Coronary artery (tissue), 2 donors: ENCODE data around the gene NOXO1.
"Not testable (repeated sequence)": the region's sequence is repeated elsewhere in the genome, so short reads cannot be mapped to it uniquely, and the experiment has no call there.

ENCODE experiments used
- DNase-seq: peaks from one replicate; pipeline ENCODE4 v3.0.0-alpha.2; 2017; ENCODE audit warnings: low spot score
- H3K27ac ChIP-seq, 2 donors: fragments of 200-600 bp; sonication (generic); one replicate each; pipeline ENCODE4 v1.5.1; 2016 to 2019
- H3K4me3 ChIP-seq: fragments of 200-600 bp; sonication (generic); 2 replicates; pipeline ENCODE4 v1.5.1; 2016; ENCODE audit warnings: mild to moderate bottlenecking, moderate library complexity
- TF ChIP-seq, protein P1 (sequence below): fragments of 200-600 bp; sonication (generic); IDR thresholded peaks from one replicate; pipeline ENCODE4 v1.5.1; 2019; ENCODE audit warnings: antibody characterized with exemption

Gene NOXO1

DNA sequence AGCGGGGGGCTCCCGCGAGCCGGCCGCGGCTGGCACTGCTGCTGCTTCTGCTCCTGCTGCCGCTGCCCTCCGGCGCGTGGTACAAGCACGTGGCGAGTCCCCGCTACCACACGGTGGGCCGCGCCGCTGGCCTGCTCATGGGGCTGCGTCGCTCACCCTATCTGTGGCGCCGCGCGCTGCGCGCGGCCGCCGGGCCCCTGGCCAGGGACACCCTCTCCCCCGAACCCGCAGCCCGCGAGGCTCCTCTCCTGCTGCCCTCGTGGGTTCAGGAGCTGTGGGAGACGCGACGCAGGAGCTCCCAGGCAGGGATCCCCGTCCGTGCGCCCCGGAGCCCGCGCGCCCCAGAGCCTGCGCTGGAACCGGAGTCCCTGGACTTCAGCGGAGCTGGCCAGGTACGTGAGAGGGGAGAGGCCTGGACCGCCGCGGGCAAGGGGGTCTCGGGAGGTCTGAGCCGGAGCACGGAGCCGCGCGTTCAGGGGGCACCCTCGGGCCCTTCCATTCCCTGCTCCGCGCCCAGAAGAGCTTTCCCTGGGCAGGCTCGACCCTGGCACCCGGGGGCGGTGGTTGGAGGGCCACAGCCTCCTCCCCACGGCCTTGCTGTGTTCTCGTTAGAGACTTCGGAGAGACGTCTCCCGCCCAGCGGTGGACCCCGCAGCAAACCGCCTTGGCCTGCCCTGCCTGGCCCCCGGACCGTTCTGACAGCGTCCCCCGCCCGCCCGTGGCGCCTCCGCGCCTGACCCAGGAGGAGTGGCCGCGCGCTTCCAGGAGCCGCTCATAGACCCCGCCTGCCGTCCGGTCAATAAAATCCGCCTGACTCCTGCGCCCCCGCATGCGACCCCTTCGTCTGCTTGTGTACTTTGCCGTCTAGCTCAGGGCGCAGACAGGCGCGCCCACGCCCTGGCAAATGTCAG lies 38.9 kb upstream of the NOXO1 start:
- Histone ChIP-seq H3K4me3 (peak overlapping the region; percentile 38), H3K27ac (no peak overlapping the region)
- TF ChIP-seq, protein P1, sequence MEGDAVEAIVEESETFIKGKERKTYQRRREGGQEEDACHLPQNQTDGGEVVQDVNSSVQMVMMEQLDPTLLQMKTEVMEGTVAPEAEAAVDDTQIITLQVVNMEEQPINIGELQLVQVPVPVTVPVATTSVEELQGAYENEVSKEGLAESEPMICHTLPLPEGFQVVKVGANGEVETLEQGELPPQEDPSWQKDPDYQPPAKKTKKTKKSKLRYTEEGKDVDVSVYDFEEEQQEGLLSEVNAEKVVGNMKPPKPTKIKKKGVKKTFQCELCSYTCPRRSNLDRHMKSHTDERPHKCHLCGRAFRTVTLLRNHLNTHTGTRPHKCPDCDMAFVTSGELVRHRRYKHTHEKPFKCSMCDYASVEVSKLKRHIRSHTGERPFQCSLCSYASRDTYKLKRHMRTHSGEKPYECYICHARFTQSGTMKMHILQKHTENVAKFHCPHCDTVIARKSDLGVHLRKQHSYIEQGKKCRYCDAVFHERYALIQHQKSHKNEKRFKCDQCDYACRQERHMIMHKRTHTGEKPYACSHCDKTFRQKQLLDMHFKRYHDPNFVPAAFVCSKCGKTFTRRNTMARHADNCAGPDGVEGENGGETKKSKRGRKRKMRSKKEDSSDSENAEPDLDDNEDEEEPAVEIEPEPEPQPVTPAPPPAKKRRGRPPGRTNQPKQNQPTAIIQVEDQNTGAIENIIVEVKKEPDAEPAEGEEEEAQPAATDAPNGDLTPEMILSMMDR = no peak
- no peak for DNase-seq

DNA sequence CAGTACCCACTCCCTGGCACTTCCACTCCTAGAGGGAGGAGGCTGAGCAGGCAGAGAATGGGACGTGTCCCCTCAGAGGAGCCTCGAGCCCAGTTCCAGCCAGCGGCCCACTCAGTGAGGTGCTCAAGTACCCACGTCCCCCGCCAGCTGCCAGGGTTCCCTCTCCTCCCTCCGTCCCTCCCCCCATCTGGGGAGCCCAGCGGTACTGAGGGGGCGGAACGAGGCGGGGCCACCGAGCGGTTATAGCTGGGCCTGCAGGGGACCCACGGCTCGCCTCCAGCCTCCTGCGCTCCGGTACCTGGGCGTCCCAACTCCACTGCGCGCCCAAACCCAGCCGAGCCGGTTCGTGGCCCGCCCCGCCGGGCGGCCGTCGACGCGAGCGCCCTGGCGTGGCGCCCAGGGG lies 38.2 kb upstream of the NOXO1 start, which contains the start of gene NPW:
Gene NPW (plus strand): TSS at position 268 of the 403 bp plus-strand sequence.
- DNase-seq = no peak
- TF ChIP-seq, protein P1 = no peak
- Histone ChIP-seq H3K27ac (no peak within 1 kb of the TSS), H3K4me3 (peak within 1 kb of the TSS; percentile 38)

DNA sequence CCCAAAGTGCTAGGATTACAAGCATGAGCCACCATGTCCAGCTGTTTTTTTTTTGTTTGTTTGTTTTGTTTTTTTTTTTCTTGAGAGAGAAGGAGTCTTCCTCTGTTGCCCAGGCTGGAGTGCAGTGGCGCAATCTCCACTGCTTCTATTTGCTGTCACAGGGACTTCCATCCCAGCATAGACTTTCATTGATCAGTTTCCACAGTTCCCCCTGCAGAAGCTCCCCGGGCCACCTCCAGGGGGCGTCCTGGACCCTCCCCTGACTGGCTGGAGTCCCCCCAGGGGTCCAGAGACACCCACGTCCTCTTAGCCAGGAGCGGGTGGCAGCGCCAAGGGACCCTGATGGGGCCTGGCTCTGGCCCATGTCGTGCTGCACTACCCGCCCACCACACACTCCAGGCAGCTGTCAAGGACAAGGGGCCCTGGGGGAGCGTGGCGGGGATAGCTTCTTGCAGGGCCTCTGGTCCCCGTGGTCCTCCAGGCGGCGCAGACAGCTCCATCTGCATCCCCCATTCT lies 35.2 kb upstream of the NOXO1 start:
- Histone ChIP-seq H3K4me3 (no peak overlapping the region), H3K27ac (no peak overlapping the region)
- TF ChIP-seq, protein P1 = no peak
- no peak for DNase-seq

DNA sequence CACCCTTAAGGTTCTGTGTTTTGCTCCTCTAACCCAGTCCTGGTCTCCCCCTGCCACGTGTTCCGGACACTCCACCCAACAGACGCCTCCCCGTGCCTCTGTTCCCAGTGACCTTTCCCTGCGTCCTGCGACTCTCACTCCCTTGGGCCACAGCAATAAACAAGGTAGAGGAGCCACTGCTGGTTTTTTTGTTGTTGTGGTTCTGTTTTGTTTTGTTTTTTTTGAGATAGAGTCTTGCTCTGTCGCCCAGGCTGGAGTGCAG lies 34.6 kb upstream of the NOXO1 start:
- TF ChIP-seq, protein P1 = no peak
- Histone ChIP-seq H3K27ac (no peak overlapping the region), H3K4me3 (no peak overlapping the region)
- no peak for DNase-seq

DNA sequence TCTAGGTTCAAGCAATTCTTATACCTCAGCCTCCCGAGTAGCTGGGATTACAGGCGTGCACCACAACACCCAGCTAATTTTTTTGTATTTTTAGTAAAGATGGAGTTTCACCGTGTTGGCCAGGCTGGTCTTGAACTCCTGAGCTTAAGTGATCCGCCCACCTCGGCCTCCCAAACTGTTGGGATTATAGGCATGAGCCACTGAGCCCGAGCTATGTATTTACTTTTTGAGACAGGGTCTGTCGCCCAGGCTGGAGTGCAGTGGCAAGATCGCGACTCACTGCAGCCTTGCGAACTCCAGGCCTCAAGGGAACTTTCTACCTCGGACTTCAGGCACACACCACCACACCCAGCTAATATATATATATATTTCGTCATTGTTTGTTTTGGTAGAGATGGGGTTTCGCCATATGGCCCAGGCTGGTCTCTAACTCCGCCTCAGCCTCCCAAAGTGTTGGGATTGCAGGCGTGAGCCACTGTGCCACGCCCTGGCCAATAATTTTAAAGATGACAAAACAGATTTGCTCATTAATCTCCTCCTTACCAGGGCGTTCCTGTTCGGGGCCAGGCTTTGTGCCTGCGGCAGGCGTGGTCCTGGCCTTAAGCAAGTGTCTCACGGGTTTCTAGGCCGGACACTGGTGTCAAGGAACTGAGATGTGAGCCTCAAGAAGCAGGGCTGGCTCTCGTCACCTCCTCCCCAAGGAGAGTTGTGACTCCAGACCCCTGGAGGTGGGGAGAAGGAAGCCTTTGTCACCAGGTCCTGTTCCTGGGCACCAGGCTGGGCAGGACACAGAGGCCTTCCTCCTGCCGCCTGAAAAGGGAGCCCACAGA lies 34.1 kb upstream of the NOXO1 start:
- Histone ChIP-seq H3K4me3 (no peak overlapping the region), H3K27ac (no peak overlapping the region)
- no peak for DNase-seq
- TF ChIP-seq, protein P1 = no peak

DNA sequence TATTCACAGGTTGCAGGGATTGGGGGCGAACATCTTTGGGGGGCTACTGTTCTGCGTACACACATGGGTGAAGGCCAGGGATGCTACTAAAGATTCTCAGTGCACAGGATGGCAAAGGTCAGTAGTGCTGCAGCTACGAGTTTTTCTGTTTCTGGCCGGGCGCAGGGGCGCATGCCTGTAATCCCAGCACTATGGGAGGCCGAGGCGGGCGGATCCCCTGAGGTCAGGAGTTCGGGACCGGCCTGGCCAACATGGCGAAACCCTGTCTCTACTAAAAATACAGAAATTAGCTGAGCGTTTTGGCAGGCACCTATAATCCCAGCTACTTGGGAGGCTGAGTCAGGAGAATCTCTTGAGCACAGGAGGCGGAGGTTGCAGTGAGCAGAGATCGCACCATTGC lies 32.3 kb upstream of the NOXO1 start:
- TF ChIP-seq, protein P1 = no peak
- Histone ChIP-seq H3K4me3 (no peak overlapping the region), H3K27ac (no peak overlapping the region)
- DNase-seq = no peak

DNA sequence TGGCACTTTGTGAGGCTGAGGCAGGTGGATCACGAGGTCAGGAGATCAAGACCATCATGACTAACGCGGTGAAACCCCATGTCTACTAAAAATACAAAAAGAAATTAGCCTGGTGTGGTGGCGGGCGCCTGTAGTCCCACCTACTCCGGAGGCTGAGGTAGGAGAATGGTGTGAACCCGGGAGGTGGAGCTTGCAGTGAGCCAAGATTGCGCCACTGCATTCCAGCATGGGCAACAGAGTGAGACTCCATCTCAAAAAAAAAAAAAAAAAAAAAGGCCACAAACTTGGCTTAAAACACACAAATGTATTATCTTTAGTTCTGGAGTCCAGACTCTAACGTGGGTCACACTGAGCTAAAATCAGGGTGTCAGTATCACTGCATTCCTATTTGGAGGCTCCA lies 30.5 kb upstream of the NOXO1 start:
- not testable (repeated sequence) for H3K4me3 ChIP-seq, DNase-seq, H3K27ac ChIP-seq
